Loucy (cell line): ENCODE measurements around the gene SEMA3F.

Source experiments
- H2AFZ ChIP-seq: fragments of 200-600 bp; sonication (generic); 2 replicates; pipeline ENCODE4 v1.6.0; 2016; ENCODE audit warnings: antibody characterized with exemption, mild to moderate bottlenecking, low read length, moderate library complexity
- H3F3A ChIP-seq: fragments of 200-600 bp; 2 replicates; pipeline ENCODE4 v1.6.0; 2016; ENCODE audit warnings: antibody characterized with exemption, low read depth, mild to moderate bottlenecking
- H3K27me3 ChIP-seq: fragments of 200-600 bp; sonication (generic); 2 replicates; pipeline ENCODE4 v1.6.1; 2014; ENCODE audit warnings: low read length, mild to moderate bottlenecking; ENCODE audit not compliant: insufficient read depth, poor library complexity, severe bottlenecking
- H3K36me3 ChIP-seq: fragments of 200-600 bp; sonication (generic); 2 replicates; pipeline ENCODE4 v1.6.1; 2016; ENCODE audit warnings: low read length; ENCODE audit not compliant: insufficient read depth
- H3K4me1 ChIP-seq: fragments of 200-600 bp; sonication (generic); 2 replicates; pipeline ENCODE4 v1.5.1; 2014; ENCODE audit warnings: low read length, mild to moderate bottlenecking; ENCODE audit not compliant: insufficient read depth, poor library complexity, severe bottlenecking
- H3K4me2 ChIP-seq: fragments of 200-600 bp; sonication (generic); 2 replicates; pipeline ENCODE4 v1.6.0; 2014; ENCODE audit warnings: antibody characterized with exemption, low read length, low read depth, mild to moderate bottlenecking; ENCODE audit not compliant: poor library complexity, severe bottlenecking
- H3K4me3 ChIP-seq: fragments of 200-600 bp; sonication (generic); 2 replicates; pipeline ENCODE4 v1.5.1; 2014; ENCODE audit warnings: low read length, mild to moderate bottlenecking, mixed read lengths; ENCODE audit not compliant: poor library complexity, severe bottlenecking
- H3K79me2 ChIP-seq: fragments of 200-600 bp; sonication (generic); 2 replicates; pipeline ENCODE4 v1.6.1; 2014; ENCODE audit warnings: low read length; ENCODE audit not compliant: insufficient read depth
- H3K9ac ChIP-seq: fragments of 200-600 bp; sonication (generic); 2 replicates; pipeline ENCODE4 v1.6.0; 2014; ENCODE audit warnings: mild to moderate bottlenecking, low read depth, low read length, moderate library complexity; ENCODE audit not compliant: poor library complexity, severe bottlenecking
- H3K9me2 ChIP-seq: fragments of 200-600 bp; sonication (generic); replicated peaks from 2 replicates; pipeline ENCODE4 v1.6.1; 2016; ENCODE audit warnings: low read depth, low read length, mixed read lengths
- H3K9me3 ChIP-seq: fragments of 200-600 bp; sonication (generic); 2 replicates; pipeline ENCODE4 v1.6.1; 2014; ENCODE audit warnings: mild to moderate bottlenecking, antibody characterized with exemption, low read length, low read depth; ENCODE audit not compliant: insufficient read depth
- H4K20me1 ChIP-seq: fragments of 200-600 bp; sonication (generic); 2 replicates; pipeline ENCODE4 v1.6.0; 2014; ENCODE audit warnings: antibody characterized with exemption, low read length, mild to moderate bottlenecking; ENCODE audit not compliant: insufficient read depth, poor library complexity, severe bottlenecking
- EZH2phosphoT487 ChIP-seq: fragments of 200-600 bp; IDR thresholded peaks from 2 replicates; pipeline ENCODE4 v1.6.1; 2018; ENCODE audit warnings: antibody characterized with exemption, mild to moderate bottlenecking, moderate library complexity, borderline replicate concordance
- TF ChIP-seq, protein P1 (sequence below): fragments of 200-600 bp; sonication (generic); conservative IDR thresholded peaks from 2 replicates; pipeline ENCODE4 v1.5.1; 2014; ENCODE audit warnings: mild to moderate bottlenecking, antibody characterized with exemption, low read length

SEMA3F gene

DNA sequence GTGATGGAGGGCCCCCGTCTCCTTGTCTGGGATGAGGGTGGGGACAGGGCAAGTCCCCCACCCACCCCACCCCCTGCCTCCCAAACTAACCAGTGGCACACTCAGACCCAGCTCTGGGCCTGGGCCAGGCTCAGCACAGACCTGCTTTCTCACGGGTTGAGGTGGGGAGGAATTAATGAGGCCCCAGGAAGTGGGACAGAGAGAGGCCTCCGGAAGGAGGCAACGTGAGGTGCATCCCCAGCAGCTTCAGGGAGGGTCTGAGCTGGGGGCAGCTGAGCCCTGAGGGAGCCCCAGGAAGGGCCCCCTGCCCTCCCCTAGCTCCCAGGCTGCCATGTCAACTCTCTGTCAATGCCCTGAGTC, 65.9 kb downstream of the SEMA3F start:
- no peaks in the 10 kb centered on the region for H3K9me2 ChIP-seq
- no peaks in the 10 kb centered on the region for H3K79me2 ChIP-seq
- no peaks in the 10 kb centered on the region for H3F3A ChIP-seq
- no peak overlapping the region for H3K4me2 ChIP-seq
- no peak overlapping the region for H2AFZ ChIP-seq
- H4K20me1 ChIP-seq = no peaks in the 10 kb centered on the region
- H3K9ac ChIP-seq = no peak overlapping the region
- H3K27me3 ChIP-seq = no peaks in the 10 kb centered on the region
- TF ChIP-seq, protein P1, sequence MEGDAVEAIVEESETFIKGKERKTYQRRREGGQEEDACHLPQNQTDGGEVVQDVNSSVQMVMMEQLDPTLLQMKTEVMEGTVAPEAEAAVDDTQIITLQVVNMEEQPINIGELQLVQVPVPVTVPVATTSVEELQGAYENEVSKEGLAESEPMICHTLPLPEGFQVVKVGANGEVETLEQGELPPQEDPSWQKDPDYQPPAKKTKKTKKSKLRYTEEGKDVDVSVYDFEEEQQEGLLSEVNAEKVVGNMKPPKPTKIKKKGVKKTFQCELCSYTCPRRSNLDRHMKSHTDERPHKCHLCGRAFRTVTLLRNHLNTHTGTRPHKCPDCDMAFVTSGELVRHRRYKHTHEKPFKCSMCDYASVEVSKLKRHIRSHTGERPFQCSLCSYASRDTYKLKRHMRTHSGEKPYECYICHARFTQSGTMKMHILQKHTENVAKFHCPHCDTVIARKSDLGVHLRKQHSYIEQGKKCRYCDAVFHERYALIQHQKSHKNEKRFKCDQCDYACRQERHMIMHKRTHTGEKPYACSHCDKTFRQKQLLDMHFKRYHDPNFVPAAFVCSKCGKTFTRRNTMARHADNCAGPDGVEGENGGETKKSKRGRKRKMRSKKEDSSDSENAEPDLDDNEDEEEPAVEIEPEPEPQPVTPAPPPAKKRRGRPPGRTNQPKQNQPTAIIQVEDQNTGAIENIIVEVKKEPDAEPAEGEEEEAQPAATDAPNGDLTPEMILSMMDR = no peak
- H3K9me3 ChIP-seq = no peaks in the 10 kb centered on the region
- no peak overlapping the region for H3K4me3 ChIP-seq
- H3K4me1 ChIP-seq = peaks cover 2% of the 10 kb centered on the region
- H3K36me3 ChIP-seq = no peaks in the 10 kb centered on the region

DNA sequence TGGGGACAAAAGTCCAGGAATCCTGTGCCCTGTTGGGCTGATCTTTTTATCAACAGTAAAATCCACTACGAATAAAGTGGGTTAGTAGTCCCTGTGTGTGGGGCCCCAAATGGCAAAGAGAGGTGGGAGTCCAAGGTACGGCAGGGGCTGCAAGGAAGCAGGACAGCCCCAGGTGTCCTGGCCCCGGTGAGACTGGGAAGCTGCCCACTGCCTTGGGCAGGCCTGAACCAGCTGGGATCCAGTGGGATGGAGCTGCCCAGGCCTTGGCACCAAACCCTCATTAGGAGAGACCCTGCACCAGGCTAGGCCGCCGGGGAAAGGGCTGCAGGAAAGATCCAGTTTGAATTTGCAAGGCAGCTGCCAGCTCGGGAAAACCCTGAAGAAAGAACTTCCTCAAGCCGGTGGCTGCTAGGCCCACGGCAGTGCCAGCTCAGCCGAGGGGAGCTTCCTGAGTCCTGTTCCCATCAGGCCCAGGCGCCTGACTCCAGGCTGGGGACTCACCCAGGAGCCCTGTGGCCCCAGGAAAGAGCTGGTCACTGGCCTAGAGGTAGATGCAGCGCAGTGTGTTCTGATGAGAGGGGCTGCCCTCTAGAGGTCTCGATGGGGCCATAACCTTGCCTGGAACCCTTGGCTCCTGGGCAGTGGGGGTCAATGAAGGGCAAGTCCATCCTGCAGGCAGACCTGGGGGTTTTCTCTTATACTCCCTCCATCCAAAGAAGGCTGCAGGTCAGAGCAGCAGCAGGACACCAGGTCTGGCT, 66.5 kb downstream of the SEMA3F start:
- Histone ChIP-seq H3K4me2 (no peak overlapping the region), H4K20me1 (no peaks in the 10 kb centered on the region), H3K4me3 (no peak overlapping the region), H3K27me3 (no peaks in the 10 kb centered on the region), H3K79me2 (no peaks in the 10 kb centered on the region), H3K36me3 (no peaks in the 10 kb centered on the region), H3K4me1 (peaks cover 2% of the 10 kb centered on the region), H3K9me2 (no peaks in the 10 kb centered on the region), H3F3A (no peaks in the 10 kb centered on the region), H3K9ac (no peak overlapping the region), H2AFZ (no peak overlapping the region), H3K9me3 (no peaks in the 10 kb centered on the region)
- no peak for TF ChIP-seq EZH2phosphoT487
- TF ChIP-seq, protein P1 = peak; percentile 43

DNA sequence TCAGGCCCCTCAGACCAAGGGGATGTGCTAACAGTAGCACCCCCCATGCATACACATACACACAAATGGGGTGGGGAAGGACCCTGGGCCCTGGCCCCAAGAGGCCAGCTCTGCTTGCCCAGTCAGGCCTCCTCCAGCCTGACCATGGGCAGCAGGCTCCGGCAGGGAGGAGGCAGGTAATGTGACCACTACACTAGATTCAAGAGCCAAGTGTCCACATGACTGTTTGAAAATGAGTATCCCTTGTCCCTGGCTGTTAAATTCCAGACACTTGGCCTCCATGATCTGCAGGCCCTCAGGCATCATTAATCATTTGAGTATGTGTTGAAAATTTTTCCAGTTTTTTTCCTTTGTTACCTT, 67.0 kb downstream of the SEMA3F start:
- Histone ChIP-seq H3K27me3 (no peaks in the 10 kb centered on the region), H3K36me3 (no peaks in the 10 kb centered on the region), H3K9me2 (no peaks in the 10 kb centered on the region), H3K9me3 (no peaks in the 10 kb centered on the region), H3K4me2 (no peak overlapping the region), H3K4me3 (no peak overlapping the region), H4K20me1 (no peaks in the 10 kb centered on the region), H3K79me2 (no peaks in the 10 kb centered on the region), H3F3A (no peaks in the 10 kb centered on the region), H2AFZ (no peak overlapping the region), H3K4me1 (peaks cover 7% of the 10 kb centered on the region), H3K9ac (no peak overlapping the region)
- no peak for TF ChIP-seq EZH2phosphoT487
- TF ChIP-seq, protein P1 = no peak
